SK-N-SH (cell line): ENCODE measurements around the gene CHRNE. TPM values are rescaled to one million over a fixed set of nuclear protein-coding genes. Genes with fewer than 3 reads are reported as not detected.

Source experiments
- CTCF ChIA-PET: fragments of 300-600, 350-600 bp; formaldehyde crosslinking; extraction: SDS; loops from one replicate; lab custom pipeline; 2021; lab: Yijun Ruan, JAX
- POLR2A ChIA-PET: fragments of 350-600 bp; sonication (Branson Sonifier 250); formaldehyde crosslinking; extraction: SDS; loops from one replicate; lab custom pipeline; 2020; ENCODE audit warnings: antibody characterized with exemption, inconsistent platforms; lab: Yijun Ruan, JAX
- DNase-seq: peaks from one replicate; pipeline ENCODE4 v3.0.0; 2012
- H2AFZ ChIP-seq: fragments of 200-600 bp; sonication (generic); 2 replicates; pipeline ENCODE4 v1.8.1; 2016; ENCODE audit warnings: antibody characterized with exemption, mild to moderate bottlenecking, low read depth
- H3F3A ChIP-seq: fragments of 200-600 bp; sonication (generic); replicated peaks from 2 replicates; pipeline ENCODE3; 2016; ENCODE audit warnings: antibody characterized with exemption, mild to moderate bottlenecking; ENCODE audit not compliant: insufficient read depth
- H3K27ac ChIP-seq, 2 experiments: fragments of 200-500 bp in 1 of 2; fragments of 200-600 bp in 1 of 2; sonication (Bioruptor generic) in 1 of 2; sonication (generic), shearing (Covaris generic) in 1 of 2; 2 replicates each; pipeline versions ENCODE4 v1.5.1 to v1.6.1; 2014 to 2016; ENCODE audit warnings: low read depth in 2 of 2, inconsistent platforms in 1 of 2, low read length in 1 of 2, mild to moderate bottlenecking in 1 of 2, mixed read lengths in 1 of 2
- H3K27me3 ChIP-seq: fragments of 200-600 bp; sonication (generic), shearing (Covaris generic); 2 replicates; pipeline ENCODE4 v1.6.1; 2016; ENCODE audit warnings: mixed run types; ENCODE audit not compliant: insufficient read depth
- H3K36me3 ChIP-seq, 2 experiments: fragments of 200-500 bp in 1 of 2; fragments of 200-600 bp in 1 of 2; sonication (Bioruptor generic) in 1 of 2; sonication (generic) in 1 of 2; replicated peaks in 1 of 2; 2 replicates each; pipeline versions ENCODE3 to v1.5.1; 2014 to 2016; ENCODE audit warnings: low read length in 1 of 2, mild to moderate bottlenecking in 1 of 2; ENCODE audit not compliant: insufficient read depth in 2 of 2, control insufficient read depth in 1 of 2
- H3K4me1 ChIP-seq, 2 experiments: fragments of 200-500 bp in 1 of 2; fragments of 200-600 bp in 1 of 2; sonication (Bioruptor generic) in 1 of 2; sonication (generic), shearing (Covaris generic) in 1 of 2; 2 replicates each; pipeline versions ENCODE4 v1.5.1 to v1.6.1; 2014 to 2016; ENCODE audit warnings: low read depth in 1 of 2, low read length in 1 of 2, mixed run types in 1 of 2; ENCODE audit not compliant: insufficient read depth in 2 of 2, control insufficient read depth in 1 of 2
- H3K4me2 ChIP-seq: fragments of 200-600 bp; sonication (generic), shearing (Covaris generic); 2 replicates; pipeline ENCODE4 v1.6.1; 2017; ENCODE audit warnings: mixed run types
- H3K4me3 ChIP-seq, 2 experiments: fragments of 200-500 bp in 1 of 2; fragments of 200-600 bp in 1 of 2; sonication (Bioruptor generic) in 1 of 2; sonication (generic), shearing (Covaris generic) in 1 of 2; 2 replicates each; pipeline versions ENCODE4 v1.5.1 to v1.8.1; 2014 to 2016; ENCODE audit warnings: low read depth in 2 of 2, inconsistent platforms in 1 of 2, low read length in 1 of 2, mild to moderate bottlenecking in 1 of 2, mixed read lengths in 1 of 2, moderate library complexity in 1 of 2
- H3K79me2 ChIP-seq: fragments of 200-600 bp; sonication (generic); 2 replicates; pipeline ENCODE4 v1.8.1; 2017; ENCODE audit warnings: mild to moderate bottlenecking; ENCODE audit not compliant: insufficient read depth
- H3K9ac ChIP-seq: fragments of 200-600 bp; sonication (generic); 2 replicates; pipeline ENCODE4 v1.6.1; 2017; ENCODE audit warnings: mixed run types
- H3K9me2 ChIP-seq: fragments of 200-600 bp; sonication (generic); 2 replicates; pipeline ENCODE4 v1.6.1; 2017; ENCODE audit warnings: mixed run types
- H3K9me3 ChIP-seq: fragments of 200-600 bp; sonication (generic); 2 replicates; pipeline ENCODE4 v1.6.1; 2017; ENCODE audit warnings: mixed run types, mild to moderate bottlenecking, moderate library complexity
- H4K20me1 ChIP-seq: fragments of 200-600 bp; sonication (generic); 2 replicates; pipeline ENCODE4 v1.6.1; 2017; ENCODE audit warnings: mild to moderate bottlenecking, mixed run types; ENCODE audit not compliant: insufficient read depth
- CHD2 ChIP-seq: fragments of 150-350 bp; IDR thresholded peaks from 2 replicates; pipeline ENCODE4 v1.6.1; 2018; ENCODE audit warnings: low read length; ENCODE audit not compliant: partially characterized antibody
- CTCF ChIP-seq: fragments of 200-600 bp; sonication (generic); IDR thresholded peaks from 2 replicates; pipeline ENCODE4 v1.6.1; 2017; ENCODE audit warnings: antibody characterized with exemption, mild to moderate bottlenecking, moderate library complexity
- ELF1 ChIP-seq: IDR thresholded peaks from 2 replicates; pipeline ENCODE4 v1.4.0; 2012
- EZH2phosphoT487 ChIP-seq: fragments of 200-600 bp; sonication (generic); IDR thresholded peaks from 2 replicates; pipeline ENCODE4 v1.6.1; 2017; ENCODE audit warnings: low read depth, mixed run types, mild to moderate bottlenecking, antibody characterized with exemption, moderate library complexity, borderline replicate concordance
- FOSL2 ChIP-seq: IDR thresholded peaks from 2 replicates; pipeline ENCODE4 v1.4.0; 2012; ENCODE audit warnings: low read depth, mild to moderate bottlenecking, moderate library complexity, borderline replicate concordance
- FOXJ3 ChIP-seq: sonication (generic); formaldehyde crosslinking; IDR thresholded peaks from 2 replicates; pipeline ENCODE4 v1.5.1; 2020; ENCODE audit warnings: mild to moderate bottlenecking, missing genetic modification reagents
- FOXM1 ChIP-seq: IDR thresholded peaks from 2 replicates; pipeline ENCODE4 v1.4.0; 2012; ENCODE audit warnings: low read depth, mild to moderate bottlenecking
- GABPA ChIP-seq: IDR thresholded peaks from 2 replicates; pipeline ENCODE4 v1.4.0; 2012; ENCODE audit warnings: low read depth, mild to moderate bottlenecking
- GATA2 ChIP-seq: sonication (generic); formaldehyde crosslinking; IDR thresholded peaks from 2 replicates; pipeline ENCODE4 v1.5.0; 2020; ENCODE audit warnings: mild to moderate bottlenecking, missing genetic modification reagents
- JUND ChIP-seq: IDR thresholded peaks from 2 replicates; pipeline ENCODE4 v1.4.0; 2012
- MEF2A ChIP-seq: IDR thresholded peaks from 2 replicates; pipeline ENCODE4 v1.4.0; 2012; ENCODE audit warnings: low read depth, borderline replicate concordance
- PBX3 ChIP-seq: IDR thresholded peaks from 2 replicates; pipeline ENCODE4; 2012
- POLR2AphosphoS5 ChIP-seq: IDR thresholded peaks from 2 replicates; pipeline ENCODE4 v1.6.1; 2012; ENCODE audit warnings: low read depth, low read length
- RAD21 ChIP-seq: IDR thresholded peaks from 2 replicates; pipeline ENCODE4 v1.6.1; 2012; ENCODE audit warnings: mild to moderate bottlenecking, low read length
- RCOR1 ChIP-seq: fragments of 150-350 bp; IDR thresholded peaks from 2 replicates; pipeline ENCODE4 v1.6.1; 2017; ENCODE audit warnings: antibody characterized with exemption, low read length
- RFX5 ChIP-seq: IDR thresholded peaks from 2 replicates; pipeline ENCODE4 v1.6.1; 2012; ENCODE audit warnings: mild to moderate bottlenecking, improper control_type of control experiment, low read length
- RXRA ChIP-seq: IDR thresholded peaks from 2 replicates; pipeline ENCODE4 v1.4.0; 2012; ENCODE audit warnings: low read depth, mild to moderate bottlenecking, borderline replicate concordance
- SIN3A ChIP-seq: IDR thresholded peaks from 2 replicates; pipeline ENCODE4 v1.6.1; 2012; ENCODE audit warnings: low read depth, mild to moderate bottlenecking, low read length, moderate library complexity, borderline replicate concordance
- SMC3 ChIP-seq: IDR thresholded peaks from 2 replicates; pipeline ENCODE4 v1.6.1; 2012; ENCODE audit warnings: low read depth, low read length, improper control_type of control experiment
- TAF1 ChIP-seq: IDR thresholded peaks from 2 replicates; pipeline ENCODE4 v1.6.1; 2012; ENCODE audit warnings: low read depth, mild to moderate bottlenecking, low read length, moderate library complexity, borderline replicate concordance
- TCF12 ChIP-seq: IDR thresholded peaks from 2 replicates; pipeline ENCODE4 v1.4.0; 2012
- TEAD4 ChIP-seq: IDR thresholded peaks from 2 replicates; pipeline ENCODE4 v1.4.0; 2012; ENCODE audit warnings: mild to moderate bottlenecking, borderline replicate concordance; ENCODE audit not compliant: insufficient read depth
- YY1 ChIP-seq: IDR thresholded peaks from 2 replicates; pipeline ENCODE4 v1.4.0; 2012; ENCODE audit warnings: low read depth, mild to moderate bottlenecking
- ZBTB33 ChIP-seq: IDR thresholded peaks from 2 replicates; pipeline ENCODE4 v1.4.0; 2012; ENCODE audit warnings: low read depth, borderline replicate concordance
- WGBS: methylation state at CpG from one replicate; pipeline ENCODE4 v1.1.6; 2017; ENCODE audit warnings: low lambda C conversion rate; 5-methylcytosine and 5-hydroxymethylcytosine counted together
- polyA plus RNA-seq, 3 experiments: library from polyadenylated mRNA; depleted of rRNA; stranded (reverse); fragments of >200 nt; gene quantifications; 2 replicates each; pipeline ENCODE4 v1.2.3, GENCODE V29; 2012

The CHRNE gene
- polyA plus RNA-seq, 1 of the 3 experiments (the other 2 are of a cell fraction), result 0.71 TPM

GRCh38 chr17:4932756-4933155 lies 29.9 kb upstream of the CHRNE start:
- Histone ChIP-seq H3K79me2 (no peaks in the 10 kb centered on the region), H3K9me2 (no peaks in the 10 kb centered on the region), H3K4me3 (no peak overlapping the region), H3F3A (no peaks in the 10 kb centered on the region), H3K4me2 (no peak overlapping the region), H3K27me3 (no peaks in the 10 kb centered on the region), H2AFZ (no peak overlapping the region), H3K4me1 (peaks cover 0 to 9% of the 10 kb centered on the region in 2 experiments; a peak in 2 of 4 replicates), H3K36me3 (peaks cover 13 to 14% of the 10 kb centered on the region in 2 experiments), H4K20me1 (no peaks in the 10 kb centered on the region), H3K9me3 (no peaks in the 10 kb centered on the region), H3K27ac (no peak overlapping the region), H3K9ac (no peak overlapping the region)
- no peak for DNase-seq
- no peak for TF ChIP-seq RCOR1
- no peak for TF ChIP-seq SMC3
- TF ChIP-seq TCF12, result no peak
- TF ChIP-seq CHD2, result no peak
- no peak for TF ChIP-seq GABPA
- TF ChIP-seq FOXM1, result no peak
- TF ChIP-seq CTCF, result no peak
- no peak for TF ChIP-seq ZBTB33
- TF ChIP-seq RXRA, result no peak
- TF ChIP-seq YY1, result no peak
- ChIA-PET POLR2A (no interaction called here), CTCF (interaction anchor here (1.0 to 1.9 kb wide), 3 partner anchors 24 to 143 kb away, joined by 3 to 6 read pairs (median 3); partner anchors contain the start of gene CAMTA2)
- WGBS, result 94% methylated on average over 8 of the region's 12 CpGs

GRCh38 chr17:4931963-4932362 lies 29.1 kb upstream of the CHRNE start, which contains the start of gene GP1BA:
Gene GP1BA (plus strand): TSS chr17:4932277. CDS start chr17:4932605, 328 bp downstream.
- 88% methylated on average over 14 of the region's 14 CpGs for WGBS
- POLR2A ChIA-PET, result no interaction called here

More at GRCh38 chr17:4931963-4932362, 29.1 kb upstream of the CHRNE start, which contains the start of gene GP1BA:
- no peak within 1 kb of the TSS for H3K4me2 ChIP-seq
- no peak within 1 kb of the TSS for H3K9ac ChIP-seq
- CTCF ChIA-PET, result interaction anchor here (1.6 to 1.9 kb wide), 2 partner anchors 55 to 142 kb away, joined by 3 to 6 read pairs; partner anchors contain the start of gene CAMTA2
- no peaks in the 10 kb centered on the region for H3K79me2 ChIP-seq
- DNase-seq, result no peak
- H2AFZ ChIP-seq, result no peak within 1 kb of the TSS
- H3K9me2 ChIP-seq, result no peaks in the 10 kb centered on the region
- no peaks in the 10 kb centered on the region for H3F3A ChIP-seq
- H3K4me3 ChIP-seq, result no peak within 1 kb of the TSS
- no peak within 1 kb of the TSS for H3K27ac ChIP-seq
- peaks cover 6% of the 10 kb centered on the region in 2 experiments for H3K36me3 ChIP-seq
- H3K27me3 ChIP-seq, result no peaks in the 10 kb centered on the region
- TF ChIP-seq SIN3A (no peak), FOXJ3 (CRISPR knock-in tag) (no peak), GATA2 (CRISPR knock-in tag) (no peak), ZBTB33 (no peak), POLR2AphosphoS5 (no peak), RAD21 (no peak), EZH2phosphoT487 (no peak), TEAD4 (no peak), MEF2A (no peak), TCF12 (no peak), FOSL2 (no peak), RCOR1 (no peak), JUND (no peak), RFX5 (no peak), PBX3 (no peak), FOXM1 (no peak), TAF1 (no peak), ELF1 (no peak)
- H3K4me1 ChIP-seq, result peaks cover 0 to 9% of the 10 kb centered on the region in 2 experiments; a peak in 2 of 4 replicates
- no peaks in the 10 kb centered on the region for H4K20me1 ChIP-seq
- no peaks in the 10 kb centered on the region for H3K9me3 ChIP-seq
